HK-2 (cell line): ENCODE results near the gene PCDHGA6.
"Not testable (repeated sequence)": the region's sequence is repeated elsewhere in the genome, so short reads cannot be mapped to it uniquely, and the experiment has no call there.

ENCODE experiments used
- DNase-seq: peaks from one replicate; pipeline ENCODE4 v3.0.0-alpha.2; 2018; ENCODE audit not compliant: unreplicated experiment

Gene PCDHGA6

DNA sequence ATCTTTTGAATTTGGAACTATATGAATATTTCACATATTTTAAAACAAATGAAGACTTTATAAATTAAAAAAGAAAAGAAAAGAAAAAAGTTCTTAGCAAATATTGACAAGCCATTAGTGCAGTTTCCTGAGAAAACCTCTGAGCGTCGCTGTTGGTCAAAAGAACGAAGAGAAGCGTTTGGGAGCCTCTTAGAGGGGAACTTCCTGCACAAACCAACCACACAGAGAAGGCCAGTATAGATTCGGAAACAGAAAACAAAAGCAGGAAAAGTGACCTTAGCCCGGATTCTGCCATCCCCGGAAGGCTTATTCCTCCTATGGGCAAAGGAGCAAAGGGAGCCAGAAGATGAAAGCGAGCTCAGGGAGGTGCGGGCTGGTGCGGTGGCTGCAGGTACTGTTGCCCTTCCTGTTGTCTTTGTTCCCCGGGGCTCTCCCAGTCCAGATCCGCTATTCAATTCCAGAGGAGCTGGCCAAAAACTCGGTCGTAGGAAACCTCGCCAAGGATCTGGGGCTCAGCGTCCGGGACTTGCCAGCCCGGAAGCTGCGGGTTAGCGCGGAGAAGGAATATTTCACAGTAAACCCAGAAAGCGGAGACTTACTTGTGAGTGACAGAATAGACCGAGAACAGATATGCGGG is 13.8 kb upstream of the PCDHGA6 start, which contains the start of gene PCDHGB2:
TSS of gene PCDHGB2 (plus strand) at position 205 of the 637 bp plus-strand sequence. CDS start at position 347, 142 bp downstream.
- DNase-seq = no peak

DNA sequence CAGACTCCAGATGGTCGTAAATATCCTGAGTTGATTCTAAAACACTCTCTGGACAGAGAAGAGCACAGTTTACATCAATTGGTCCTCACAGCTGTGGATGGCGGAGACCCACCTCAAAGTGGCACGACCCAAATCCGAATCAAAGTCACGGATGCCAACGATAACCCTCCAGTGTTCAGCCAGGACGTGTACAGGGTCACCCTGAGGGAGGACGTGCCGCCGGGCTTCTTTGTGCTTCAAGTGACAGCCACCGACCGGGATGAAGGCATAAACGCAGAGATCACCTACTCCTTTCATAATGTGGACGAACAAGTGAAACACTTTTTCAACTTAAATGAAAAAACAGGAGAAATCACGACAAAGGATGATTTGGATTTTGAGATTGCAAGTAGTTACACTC is 13.0 kb upstream of the PCDHGA6 start:
- DNase-seq = no peak

DNA sequence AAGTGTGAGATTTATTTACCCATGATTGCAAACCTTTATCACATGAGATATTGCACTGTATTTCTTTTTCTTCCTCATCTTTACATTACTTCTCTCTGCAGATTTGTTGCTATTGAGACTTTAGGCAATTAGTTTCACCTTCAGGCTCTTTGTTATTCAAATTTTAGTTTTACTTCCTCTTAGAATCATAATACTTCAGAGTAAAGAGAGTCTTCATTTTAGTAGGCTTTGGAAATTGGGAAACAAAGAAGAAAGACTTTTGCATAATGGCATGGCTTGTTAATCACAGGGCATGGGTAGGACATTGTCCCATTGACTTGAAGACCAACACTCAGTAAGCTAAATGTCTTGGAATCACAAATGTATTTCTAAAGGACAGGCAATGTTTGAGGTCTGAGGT is 11.0 kb upstream of the PCDHGA6 start:
- DNase-seq = no peak

DNA sequence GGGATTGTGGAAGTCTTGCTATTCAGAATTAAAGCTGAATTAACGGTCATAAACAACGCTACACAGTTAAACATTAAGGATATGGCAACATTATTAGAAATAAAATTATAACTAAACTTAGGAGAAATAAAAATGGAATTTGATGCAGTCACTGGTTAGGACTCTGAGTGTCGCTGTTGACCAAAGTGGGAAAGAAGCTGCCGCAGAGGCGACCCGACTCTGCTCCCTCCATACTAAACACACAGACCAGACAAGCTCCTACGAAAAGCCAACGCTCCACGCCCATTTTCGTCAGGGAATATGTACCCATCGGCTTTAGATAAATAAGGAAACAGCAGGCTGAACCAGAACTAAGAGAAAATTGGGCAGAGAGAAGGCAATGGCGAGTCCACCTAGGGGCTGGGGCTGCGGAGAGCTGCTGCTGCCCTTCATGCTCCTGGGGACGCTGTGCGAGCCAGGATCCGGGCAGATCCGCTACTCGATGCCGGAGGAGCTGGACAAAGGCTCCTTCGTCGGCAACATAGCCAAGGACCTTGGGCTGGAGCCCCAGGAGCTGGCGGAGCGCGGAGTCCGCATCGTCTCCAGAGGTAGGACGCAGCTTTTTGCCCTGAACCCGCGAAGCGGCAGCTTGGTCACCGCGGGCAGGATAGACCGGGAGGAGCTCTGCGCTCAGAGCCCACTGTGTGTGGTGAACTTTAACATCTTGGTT is 9.6 kb upstream of the PCDHGA6 start, which contains the start of gene PCDHGA5:
TSS of gene PCDHGA5 (plus strand) at position 211 of the 709 bp plus-strand sequence. CDS start at position 380, 169 bp downstream.
- no peak for DNase-seq

DNA sequence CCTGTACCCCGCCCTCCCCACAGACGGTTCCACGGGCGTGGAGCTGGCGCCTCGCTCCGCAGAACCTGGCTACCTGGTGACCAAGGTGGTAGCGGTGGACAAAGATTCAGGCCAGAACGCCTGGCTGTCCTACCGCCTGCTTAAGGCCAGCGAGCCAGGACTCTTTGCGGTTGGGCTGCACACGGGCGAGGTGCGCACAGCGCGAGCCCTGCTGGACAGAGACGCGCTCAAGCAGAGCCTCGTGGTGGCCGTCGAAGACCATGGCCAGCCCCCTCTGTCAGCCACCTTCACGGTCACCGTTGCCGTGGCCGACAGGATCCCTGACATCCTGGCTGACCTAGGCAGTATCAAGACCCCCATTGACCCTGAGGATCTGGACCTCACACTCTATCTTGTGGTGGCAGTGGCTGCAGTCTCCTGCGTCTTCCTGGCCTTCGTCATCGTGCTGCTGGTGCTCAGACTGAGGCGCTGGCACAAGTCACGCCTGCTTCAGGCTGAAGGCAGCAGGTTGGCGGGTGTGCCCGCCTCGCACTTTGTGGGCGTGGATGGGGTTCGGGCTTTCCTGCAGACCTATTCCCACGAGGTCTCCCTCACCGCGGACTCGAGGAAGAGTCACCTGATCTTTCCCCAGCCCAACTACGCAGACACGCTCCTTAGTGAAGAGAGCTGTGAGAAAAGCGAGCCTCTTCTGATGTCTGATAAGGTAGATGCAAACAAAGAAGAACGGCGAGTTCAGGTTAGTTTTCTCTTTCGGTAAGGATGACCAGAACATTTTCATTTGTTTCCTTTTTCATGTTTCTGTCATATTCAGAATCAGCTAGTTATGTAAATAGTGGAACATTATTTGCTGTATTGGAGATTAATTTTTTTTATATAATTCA is 7.4 kb upstream of the PCDHGA6 start:
- DNase-seq = no peak

DNA sequence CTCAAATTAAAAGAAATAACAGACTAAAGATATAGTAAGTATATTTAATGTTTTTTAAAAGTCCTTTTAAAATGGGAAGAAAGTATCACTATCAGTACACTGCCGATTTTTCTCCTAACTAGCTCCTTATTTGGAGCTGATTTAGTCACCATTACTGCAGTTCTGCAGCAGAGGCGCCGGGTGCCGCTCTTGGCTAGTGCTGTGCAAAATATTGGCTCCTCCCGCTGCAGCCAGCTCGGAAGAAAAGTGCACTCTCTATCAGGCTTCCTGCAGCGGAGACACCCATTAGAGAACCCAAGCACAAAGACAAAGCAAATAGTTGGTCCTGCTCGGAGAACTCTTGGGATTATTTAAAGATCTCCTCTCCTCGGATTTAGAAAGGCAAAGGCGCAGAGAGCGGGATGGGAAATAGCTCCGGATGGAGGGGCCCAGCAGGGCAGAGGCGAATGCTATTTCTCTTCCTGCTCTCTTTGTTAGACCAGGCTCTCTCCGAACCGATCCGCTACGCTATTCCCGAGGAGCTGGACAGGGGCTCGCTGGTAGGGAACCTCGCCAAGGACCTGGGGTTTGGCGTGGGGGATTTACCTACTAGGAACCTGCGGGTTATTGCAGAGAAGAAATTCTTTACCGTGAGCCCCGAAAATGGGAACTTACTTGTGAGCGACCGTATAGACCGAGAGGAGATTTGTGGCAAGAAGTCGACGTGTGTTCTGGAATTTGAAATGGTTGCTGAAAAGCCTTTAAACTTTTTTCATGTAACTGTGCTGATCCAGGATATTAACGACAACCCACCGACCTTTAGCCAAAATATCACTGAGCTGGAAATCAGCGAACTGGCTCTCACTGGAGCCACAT is 3.5 kb upstream of the PCDHGA6 start, which contains the start of gene PCDHGB3:
TSS of gene PCDHGB3 (plus strand) at position 249 of the 855 bp plus-strand sequence. CDS start at position 402, 153 bp downstream.
- no peak for DNase-seq

DNA sequence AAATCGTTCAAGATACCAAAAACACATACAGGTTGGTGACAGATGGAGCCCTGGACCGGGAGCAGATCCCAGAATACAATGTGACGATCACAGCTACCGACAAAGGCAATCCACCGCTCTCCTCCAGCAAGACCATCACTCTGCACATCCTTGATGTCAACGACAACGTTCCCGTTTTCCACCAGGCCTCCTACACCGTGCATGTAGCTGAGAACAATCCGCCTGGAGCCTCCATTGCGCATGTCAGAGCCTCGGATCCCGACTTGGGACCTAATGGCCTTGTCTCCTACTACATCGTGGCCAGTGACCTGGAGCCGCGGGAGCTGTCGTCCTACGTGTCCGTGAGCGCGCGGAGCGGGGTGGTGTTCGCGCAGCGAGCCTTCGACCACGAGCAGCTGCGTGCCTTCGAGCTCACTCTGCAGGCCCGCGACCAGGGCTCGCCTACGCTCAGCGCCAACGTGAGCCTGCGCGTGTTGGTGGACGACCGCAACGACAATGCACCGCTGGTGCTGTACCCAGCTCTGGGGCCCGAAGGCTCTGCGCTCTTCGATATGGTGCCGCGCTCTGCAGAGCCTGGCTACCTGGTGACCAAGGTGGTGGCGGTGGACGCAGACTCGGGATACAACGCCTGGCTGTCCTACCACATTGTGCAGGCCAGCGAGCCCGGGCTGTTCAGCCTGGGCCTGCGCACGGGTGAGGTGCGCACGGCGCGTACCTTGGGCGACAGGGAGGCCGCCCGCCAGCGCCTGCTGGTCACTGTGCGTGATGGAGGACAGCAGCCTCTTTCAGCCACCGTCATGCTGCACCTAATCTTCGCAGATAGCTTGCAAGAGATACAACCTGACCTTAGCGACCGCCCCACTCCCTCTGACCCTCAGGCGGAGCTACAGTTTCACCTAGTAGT is 1.9 kb upstream of the PCDHGA6 start:
- DNase-seq = no peak

DNA sequence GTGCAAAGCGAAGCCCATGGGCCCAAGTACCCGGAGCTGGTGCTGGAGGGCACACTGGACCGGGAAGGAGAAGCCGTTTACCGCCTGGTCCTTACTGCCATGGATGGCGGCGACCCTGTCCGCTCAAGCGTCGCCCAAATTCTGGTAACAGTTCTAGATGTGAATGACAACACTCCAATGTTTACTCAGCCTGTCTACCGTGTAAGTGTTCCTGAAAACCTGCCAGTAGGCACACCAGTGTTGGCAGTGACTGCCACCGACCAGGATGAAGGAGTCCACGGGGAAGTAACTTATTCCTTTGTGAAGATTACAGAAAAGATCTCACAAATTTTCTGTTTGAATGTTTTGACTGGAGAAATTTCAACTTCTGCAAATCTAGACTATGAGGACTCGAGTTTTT is 936 bp downstream of the PCDHGA6 start:
- no peak for DNase-seq

DNA sequence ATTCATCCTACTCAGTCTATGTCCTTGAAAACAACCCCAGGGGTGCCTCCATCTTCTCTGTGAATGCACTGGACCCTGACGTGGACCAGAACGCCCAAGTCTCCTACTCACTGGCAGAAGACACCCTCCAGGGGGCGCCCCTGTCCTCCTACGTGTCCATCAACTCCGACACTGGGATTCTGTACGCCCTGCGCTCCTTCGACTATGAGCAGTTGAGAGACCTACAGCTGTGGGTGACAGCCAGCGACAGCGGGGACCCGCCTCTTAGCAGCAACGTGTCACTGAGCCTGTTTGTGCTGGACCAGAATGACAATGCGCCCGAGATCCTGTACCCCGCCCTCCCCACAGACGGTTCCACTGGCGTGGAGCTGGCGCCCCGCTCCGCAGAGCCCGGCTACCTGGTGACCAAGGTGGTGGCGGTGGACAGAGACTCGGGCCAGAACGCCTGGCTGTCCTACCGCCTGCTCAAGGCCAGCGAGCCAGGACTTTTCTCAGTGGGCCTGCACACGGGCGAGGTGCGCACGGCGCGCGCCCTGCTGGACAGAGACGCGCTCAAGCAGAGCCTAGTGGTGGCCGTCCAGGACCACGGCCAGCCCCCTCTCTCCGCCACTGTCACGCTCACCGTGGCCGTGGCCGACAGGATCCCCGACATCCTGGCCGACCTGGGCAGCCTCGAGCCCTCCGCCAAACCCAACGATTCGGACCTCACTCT is 1.9 kb downstream of the PCDHGA6 start:
- not testable (repeated sequence) for DNase-seq

DNA sequence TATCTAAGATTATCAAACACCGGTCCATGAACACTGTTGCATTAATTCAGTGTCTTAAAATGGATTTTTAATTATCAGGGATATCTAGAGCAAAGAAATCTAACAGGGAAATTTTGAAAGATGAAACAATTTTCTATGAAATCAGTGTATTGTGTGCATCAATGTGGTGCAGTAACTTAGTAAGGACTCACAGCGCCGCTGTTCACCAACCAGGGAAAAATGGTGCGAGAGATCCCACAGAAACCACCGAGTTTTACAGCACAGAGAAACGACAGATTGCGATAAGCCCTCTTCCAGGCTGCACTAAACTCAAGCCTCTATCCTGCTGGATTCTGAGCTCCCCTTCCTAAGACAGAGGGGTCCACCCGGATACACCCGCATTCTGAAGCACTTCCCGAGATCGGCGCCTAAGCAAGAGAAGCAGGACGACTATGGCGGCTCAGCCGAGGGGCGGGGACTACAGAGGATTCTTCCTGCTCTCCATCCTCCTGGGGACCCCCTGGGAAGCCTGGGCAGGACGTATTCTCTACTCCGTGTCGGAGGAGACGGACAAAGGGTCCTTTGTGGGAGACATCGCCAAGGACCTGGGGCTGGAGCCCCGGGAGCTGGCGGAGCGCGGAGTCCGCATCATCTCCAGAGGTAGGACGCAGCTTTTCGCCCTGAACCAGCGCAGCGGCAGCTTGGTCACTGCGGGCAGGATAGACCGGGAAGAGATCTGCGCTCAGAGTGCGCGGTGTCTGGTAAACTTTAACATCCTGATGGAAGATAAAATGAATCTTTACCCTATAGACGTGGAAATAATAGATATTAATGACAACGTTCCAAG is 9.0 kb downstream of the PCDHGA6 start, which contains the start of gene PCDHGA7:
TSS of gene PCDHGA7 (plus strand) at position 274 of the 826 bp plus-strand sequence. CDS start at position 432, 158 bp downstream.
- DNase-seq = peak; percentile 28

DNA sequence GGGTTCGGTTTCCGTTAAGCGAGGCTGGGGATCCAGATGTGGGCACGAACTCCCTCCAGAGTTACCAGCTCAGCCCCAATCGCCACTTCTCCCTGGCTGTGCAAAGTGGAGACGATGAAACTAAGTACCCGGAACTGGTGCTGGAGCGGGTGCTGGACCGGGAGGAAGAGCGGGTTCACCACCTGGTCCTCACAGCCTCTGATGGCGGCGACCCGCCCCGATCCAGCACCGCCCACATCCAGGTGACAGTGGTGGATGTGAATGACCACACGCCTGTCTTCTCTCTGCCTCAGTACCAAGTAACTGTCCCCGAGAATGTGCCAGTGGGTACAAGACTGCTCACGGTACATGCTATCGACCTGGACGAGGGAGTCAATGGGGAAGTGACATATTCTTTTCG is 9.7 kb downstream of the PCDHGA6 start:
- no peak for DNase-seq

DNA sequence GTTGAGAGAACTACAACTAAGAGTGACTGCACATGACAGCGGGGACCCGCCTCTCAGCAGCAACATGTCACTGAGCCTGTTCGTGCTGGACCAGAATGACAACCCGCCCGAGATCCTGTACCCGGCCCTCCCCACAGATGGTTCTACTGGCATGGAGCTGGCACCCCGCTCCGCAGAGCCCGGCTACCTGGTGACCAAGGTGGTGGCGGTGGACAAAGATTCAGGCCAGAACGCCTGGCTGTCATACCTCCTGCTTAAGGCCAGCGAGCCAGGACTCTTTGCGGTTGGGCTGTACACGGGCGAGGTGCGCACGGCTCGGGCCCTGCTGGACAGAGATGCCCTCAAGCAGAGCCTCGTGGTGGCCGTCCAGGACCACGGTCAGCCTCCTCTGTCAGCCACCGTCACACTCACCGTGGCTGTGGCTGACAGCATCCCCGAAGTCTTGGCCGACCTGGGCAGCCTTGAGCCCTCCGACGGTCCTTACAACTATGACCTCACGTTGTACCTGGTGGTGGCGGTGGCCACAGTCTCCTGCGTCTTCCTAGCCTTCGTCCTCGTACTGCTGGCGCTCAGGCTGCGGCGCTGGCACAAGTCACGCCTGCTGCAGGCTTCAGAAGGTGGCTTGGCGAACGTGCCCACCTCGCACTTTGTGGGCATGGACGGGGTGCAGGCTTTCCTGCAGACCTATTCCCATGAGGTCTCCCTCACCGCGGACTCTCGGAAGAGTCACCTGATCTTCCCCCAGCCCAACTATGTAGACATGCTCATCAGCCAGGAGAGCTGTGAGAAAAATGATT is 11.0 kb downstream of the PCDHGA6 start:
- DNase-seq = no peak

DNA sequence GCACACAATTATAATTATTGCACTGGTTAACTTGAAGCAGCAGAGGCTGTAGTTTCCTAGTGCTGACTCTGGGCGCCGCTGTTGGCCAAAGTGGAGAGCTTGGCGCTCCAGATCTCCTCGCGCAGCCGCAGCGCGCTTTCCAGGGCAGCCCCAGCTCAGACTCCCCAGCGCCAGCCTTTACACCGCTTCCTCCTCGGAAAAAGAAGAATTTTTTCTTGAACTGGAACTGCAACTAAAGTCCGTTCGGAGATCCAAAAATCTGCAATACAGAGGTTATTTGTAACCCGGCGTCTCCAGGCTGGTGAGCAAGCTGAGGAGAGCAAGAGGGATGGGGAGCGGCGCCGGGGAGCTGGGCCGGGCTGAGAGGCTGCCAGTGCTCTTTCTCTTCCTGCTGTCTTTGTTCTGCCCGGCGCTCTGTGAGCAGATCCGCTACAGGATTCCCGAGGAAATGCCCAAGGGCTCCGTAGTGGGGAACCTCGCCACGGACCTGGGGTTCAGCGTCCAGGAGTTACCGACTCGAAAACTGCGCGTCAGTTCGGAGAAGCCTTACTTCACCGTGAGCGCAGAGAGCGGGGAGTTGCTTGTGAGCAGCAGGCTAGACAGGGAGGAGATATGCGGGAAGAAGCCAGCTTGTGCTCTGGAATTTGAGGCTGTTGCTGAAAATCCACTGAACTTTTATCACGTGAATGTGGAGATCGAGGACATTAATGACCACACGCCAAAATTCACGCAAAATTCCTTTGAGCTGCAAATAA is 14.0 kb downstream of the PCDHGA6 start, which contains the start of gene PCDHGB4:
TSS of gene PCDHGB4 (plus strand) at position 142 of the 755 bp plus-strand sequence. CDS start at position 329, 187 bp downstream.
- DNase-seq = not testable (repeated sequence)

DNA sequence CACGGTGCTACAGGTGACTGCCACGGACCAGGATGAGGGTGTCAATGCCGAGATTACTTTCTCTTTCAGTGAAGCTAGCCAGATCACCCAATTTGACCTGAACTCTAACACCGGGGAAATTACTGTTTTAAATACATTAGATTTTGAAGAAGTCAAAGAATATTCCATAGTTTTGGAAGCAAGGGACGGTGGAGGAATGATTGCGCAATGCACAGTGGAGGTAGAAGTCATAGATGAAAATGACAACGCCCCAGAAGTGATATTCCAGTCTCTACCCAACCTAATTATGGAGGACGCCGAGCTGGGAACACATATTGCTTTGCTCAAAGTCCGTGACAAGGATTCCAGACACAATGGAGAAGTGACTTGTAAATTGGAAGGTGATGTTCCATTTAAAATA is 15.0 kb downstream of the PCDHGA6 start:
- DNase-seq = no peak

DNA sequence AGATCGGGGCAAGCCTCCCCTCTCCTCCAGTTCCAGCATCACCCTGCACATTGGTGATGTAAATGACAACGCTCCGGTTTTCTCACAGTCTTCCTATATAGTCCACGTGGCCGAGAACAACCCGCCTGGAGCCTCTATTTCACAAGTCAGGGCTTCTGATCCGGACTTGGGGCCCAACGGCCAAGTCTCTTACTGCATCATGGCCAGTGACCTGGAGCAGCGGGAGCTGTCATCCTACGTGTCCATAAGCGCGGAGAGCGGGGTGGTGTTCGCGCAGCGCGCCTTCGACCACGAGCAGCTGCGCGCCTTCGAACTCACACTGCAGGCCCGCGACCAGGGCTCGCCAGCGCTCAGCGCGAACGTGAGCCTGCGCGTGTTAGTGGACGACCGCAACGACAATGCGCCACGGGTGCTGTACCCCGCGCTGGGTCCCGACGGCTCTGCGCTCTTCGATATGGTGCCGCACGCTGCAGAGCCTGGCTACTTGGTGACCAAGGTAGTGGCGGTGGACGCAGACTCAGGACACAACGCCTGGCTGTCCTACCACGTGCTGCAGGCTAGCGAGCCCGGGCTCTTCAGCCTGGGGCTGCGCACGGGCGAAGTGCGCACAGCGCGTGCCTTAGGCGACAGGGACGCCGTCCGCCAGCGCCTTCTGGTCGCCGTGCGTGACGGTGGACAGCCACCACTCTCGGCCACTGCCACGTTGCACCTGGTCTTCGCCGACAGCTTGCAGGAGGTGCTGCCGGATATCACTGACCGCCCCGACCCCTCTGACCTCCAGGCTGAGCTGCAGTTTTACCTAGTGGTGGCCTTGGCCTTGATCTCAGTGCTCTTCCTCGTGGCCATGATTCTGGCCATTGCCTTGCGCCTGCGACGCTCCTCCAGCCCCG is 15.7 kb downstream of the PCDHGA6 start:
- no peak for DNase-seq
